ENCODE data around the gene DRD2.

- TF ChIP-seq, protein P1, sequence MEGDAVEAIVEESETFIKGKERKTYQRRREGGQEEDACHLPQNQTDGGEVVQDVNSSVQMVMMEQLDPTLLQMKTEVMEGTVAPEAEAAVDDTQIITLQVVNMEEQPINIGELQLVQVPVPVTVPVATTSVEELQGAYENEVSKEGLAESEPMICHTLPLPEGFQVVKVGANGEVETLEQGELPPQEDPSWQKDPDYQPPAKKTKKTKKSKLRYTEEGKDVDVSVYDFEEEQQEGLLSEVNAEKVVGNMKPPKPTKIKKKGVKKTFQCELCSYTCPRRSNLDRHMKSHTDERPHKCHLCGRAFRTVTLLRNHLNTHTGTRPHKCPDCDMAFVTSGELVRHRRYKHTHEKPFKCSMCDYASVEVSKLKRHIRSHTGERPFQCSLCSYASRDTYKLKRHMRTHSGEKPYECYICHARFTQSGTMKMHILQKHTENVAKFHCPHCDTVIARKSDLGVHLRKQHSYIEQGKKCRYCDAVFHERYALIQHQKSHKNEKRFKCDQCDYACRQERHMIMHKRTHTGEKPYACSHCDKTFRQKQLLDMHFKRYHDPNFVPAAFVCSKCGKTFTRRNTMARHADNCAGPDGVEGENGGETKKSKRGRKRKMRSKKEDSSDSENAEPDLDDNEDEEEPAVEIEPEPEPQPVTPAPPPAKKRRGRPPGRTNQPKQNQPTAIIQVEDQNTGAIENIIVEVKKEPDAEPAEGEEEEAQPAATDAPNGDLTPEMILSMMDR (conservative IDR thresholded peaks at IDR 0.05; ENCODE audit: low read length): no peak
- no peak for TF ChIP-seq EZH2phosphoT487 (IDR thresholded peaks at IDR 0.05; ENCODE audit: borderline replicate concordance, low read depth, low read length)
Measured at GRCh38 chr11:113476553-113476952, 1.4 kb upstream of the DRD2 start.

Measured in OCI-LY7 (cell line).